Esophagus (tissue), 2 donors: ENCODE measurements around the gene IRS2. TPM values are rescaled to one million over a fixed set of nuclear protein-coding genes. Genes with fewer than 3 reads are reported as not detected.
"Not testable (repeated sequence)": the region's sequence is repeated elsewhere in the genome, so short reads cannot be mapped to it uniquely, and the experiment has no call there.

Experiments
- H3K27ac ChIP-seq, 2 donors: one replicate each; pipeline ENCODE4 v1.5.1; 2013; ENCODE audit warnings: low read depth in 2 of 2, mild to moderate bottlenecking in 2 of 2, inconsistent platforms in 1 of 2, low read length in 1 of 2, moderate library complexity in 1 of 2
- H3K27me3 ChIP-seq, 2 donors: one replicate each; pipeline ENCODE4 v1.6.1; 2013; ENCODE audit warnings: low read length in 2 of 2, control low read depth in 1 of 2, mild to moderate bottlenecking in 1 of 2; ENCODE audit not compliant: insufficient read depth in 2 of 2, control insufficient read depth in 1 of 2
- H3K36me3 ChIP-seq, 2 donors: one replicate each; pipeline ENCODE4 v1.6.1; 2013; ENCODE audit warnings: low read length in 1 of 2; ENCODE audit not compliant: control insufficient read depth in 2 of 2, insufficient read depth in 2 of 2
- H3K4me1 ChIP-seq, 2 donors: one replicate each; pipeline ENCODE4 v1.6.1; 2013; ENCODE audit warnings: low read length in 1 of 2; ENCODE audit not compliant: control insufficient read depth in 2 of 2, insufficient read depth in 2 of 2
- H3K4me3 ChIP-seq, 2 donors: one replicate each; pipeline ENCODE4 v1.5.1; 2013; ENCODE audit warnings: low read length in 2 of 2, mild to moderate bottlenecking in 2 of 2, low read depth in 1 of 2, moderate library complexity in 1 of 2
- H3K9me3 ChIP-seq, 2 donors: one replicate each; pipeline ENCODE4 v1.6.1; 2013; ENCODE audit warnings: mild to moderate bottlenecking in 2 of 2, low read depth in 1 of 2, low read length in 1 of 2, moderate library complexity in 1 of 2; ENCODE audit not compliant: control insufficient read depth in 2 of 2, insufficient read depth in 1 of 2
- WGBS, 2 donors: extraction: QIAGEN DNeasy Blood & Tissue Kit; methylation state at CpG; one replicate each; pipeline ENCODE4 v1.1.7; 2013; 5-methylcytosine and 5-hydroxymethylcytosine counted together
- polyA plus RNA-seq, 2 donors: library from polyadenylated mRNA; stranded (reverse); fragments of 200-250 nt; gene quantifications; one replicate each; pipeline ENCODE4 v1.2.3, GENCODE V29; 2013
- donor health status: healthy with polysubstance abuse.
- donor health status: Bipolar disorder and iron deficiency.

The IRS2 gene
- polyA plus RNA-seq = 1 to 10 TPM; 1.6 to 2.6 TPM

- peak within 1 kb of the TSS; percentile 91 for H3K27ac ChIP-seq
- WGBS, 2 donors = 1 to 2% methylated on average over 51 to 98 of the region's 98 CpGs
- H3K4me1 ChIP-seq = peaks cover 3 to 20% of the 10 kb centered on the region in 2 donors
- H3K36me3 ChIP-seq = peaks cover 0 to 25% of the 10 kb centered on the region in 2 donors
- H3K27me3 ChIP-seq = no peaks in the 10 kb centered on the region
- peaks cover 0 to 4% of the 10 kb centered on the region in 2 donors for H3K9me3 ChIP-seq
- peak within 1 kb of the TSS; percentile 69 to 81 for H3K4me3 ChIP-seq
Measured at GRCh38 chr13:109786457-109787134, at the start of gene IRS2. TSS of gene IRS2 (minus strand) at chr13:109786583. CDS start at chr13:109786053, 530 bp downstream.

- 78 to 82% methylated on average over 16 of the region's 16 CpGs for WGBS, 2 donors
- Histone ChIP-seq H3K4me3 (no peak overlapping the region), H3K27ac (no peak overlapping the region), H3K9me3 (no peaks in the 10 kb centered on the region), H3K4me1 (no peaks in the 10 kb centered on the region), H3K36me3 (no peaks in the 10 kb centered on the region), H3K27me3 (no peaks in the 10 kb centered on the region)
Measured at GRCh38 chr13:109834973-109835720, 48.8 kb upstream of the IRS2 start.

GRCh38 chr13:109833940-109834339, 47.6 kb upstream of the IRS2 start:
- WGBS, 2 donors = 92 to 93% methylated on average over 5 of the region's 5 CpGs
- no peaks in the 10 kb centered on the region for H3K4me1 ChIP-seq
- no peaks in the 10 kb centered on the region for H3K9me3 ChIP-seq
- H3K27me3 ChIP-seq = no peaks in the 10 kb centered on the region
- no peaks in the 10 kb centered on the region for H3K36me3 ChIP-seq
- no peak overlapping the region for H3K27ac ChIP-seq
- no peak overlapping the region for H3K4me3 ChIP-seq

DNA sequence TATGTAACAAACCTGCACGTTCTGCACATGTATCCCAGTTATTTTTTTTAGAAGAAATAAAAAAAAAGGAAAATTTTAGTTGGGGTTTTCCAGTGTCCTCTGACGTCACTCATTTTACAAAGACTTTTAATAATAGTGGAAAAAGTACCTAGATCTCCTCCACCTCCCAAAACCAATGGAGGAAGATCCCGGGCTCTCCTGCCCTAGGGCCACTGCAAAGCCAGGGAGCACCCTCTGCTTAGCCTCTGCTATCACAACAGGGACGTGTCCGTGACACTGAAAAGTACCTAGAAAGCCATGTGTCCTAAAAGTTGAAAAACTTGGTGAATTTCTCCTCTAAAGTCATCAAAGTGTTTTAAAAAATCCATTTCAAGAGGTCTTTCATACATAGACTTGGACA, 46.7 kb upstream of the IRS2 start:
- H3K27ac ChIP-seq = no peak overlapping the region
- no peaks in the 10 kb centered on the region for H3K27me3 ChIP-seq
- H3K4me3 ChIP-seq = no peak overlapping the region
- H3K36me3 ChIP-seq = no peaks in the 10 kb centered on the region
- H3K4me1 ChIP-seq = no peaks in the 10 kb centered on the region
- no peaks in the 10 kb centered on the region for H3K9me3 ChIP-seq
- WGBS, 2 donors = 77 to 80% methylated on average over 5 of the region's 5 CpGs

GRCh38 chr13:109828591-109829316, 42.4 kb upstream of the IRS2 start:
- H3K9me3 ChIP-seq, H3K4me3 ChIP-seq, H3K27ac ChIP-seq, H3K36me3 ChIP-seq, H3K4me1 ChIP-seq, H3K27me3 ChIP-seq: not testable (repeated sequence)
- WGBS, 2 donors = 86 to 88% methylated on average over 11 of the region's 11 CpGs

DNA sequence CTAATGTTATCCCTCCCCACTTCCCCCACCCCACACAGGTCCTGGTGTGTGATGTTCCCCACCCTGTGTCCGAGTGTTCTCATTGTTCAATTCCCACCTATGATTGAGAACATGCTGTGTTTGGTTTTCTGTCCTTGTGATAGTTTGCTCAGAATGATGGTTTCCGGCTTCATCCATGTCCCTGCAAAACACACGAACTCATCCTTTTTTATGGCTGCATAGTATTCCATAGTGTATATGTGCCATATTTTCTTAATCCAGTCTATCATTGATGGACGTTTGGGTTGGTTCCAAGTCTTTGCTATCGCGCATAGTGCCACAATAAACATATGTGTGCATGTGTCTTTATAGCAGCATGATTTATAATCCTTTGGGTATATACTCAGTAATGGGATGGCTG, 36.8 kb upstream of the IRS2 start:
- not testable (repeated sequence) for H3K27me3 ChIP-seq, H3K9me3 ChIP-seq, H3K4me1 ChIP-seq, H3K4me3 ChIP-seq, H3K36me3 ChIP-seq, H3K27ac ChIP-seq
- WGBS, 2 donors = 88 to 91% methylated on average over 6 of the region's 6 CpGs

DNA sequence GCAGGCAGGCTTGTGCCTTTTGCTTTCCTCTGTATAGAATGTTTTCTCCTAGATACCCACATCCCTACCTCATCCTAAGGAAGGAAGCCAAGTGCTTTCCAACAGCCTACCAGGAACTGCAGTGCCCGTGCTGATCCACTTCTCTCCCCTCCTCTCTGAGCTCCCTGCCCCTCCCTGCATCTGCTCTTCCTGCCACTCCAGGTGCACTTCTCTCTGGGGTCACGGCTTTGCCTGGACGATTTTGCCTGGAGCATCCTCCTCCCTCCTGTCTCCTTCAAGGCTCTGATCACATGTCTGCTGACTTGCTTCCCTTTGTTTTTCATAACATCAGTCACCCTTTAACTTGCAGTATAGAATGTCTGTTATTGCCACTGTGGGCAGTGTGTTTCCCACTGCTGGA, 34.7 kb upstream of the IRS2 start:
- Histone ChIP-seq H3K27ac (no peak overlapping the region), H3K4me3 (no peak overlapping the region), H3K27me3 (no peaks in the 10 kb centered on the region), H3K36me3 (no peaks in the 10 kb centered on the region), H3K9me3 (no peaks in the 10 kb centered on the region), H3K4me1 (no peaks in the 10 kb centered on the region)
- WGBS, 2 donors = 23 to 39% methylated on average over 3 of the region's 3 CpGs

DNA sequence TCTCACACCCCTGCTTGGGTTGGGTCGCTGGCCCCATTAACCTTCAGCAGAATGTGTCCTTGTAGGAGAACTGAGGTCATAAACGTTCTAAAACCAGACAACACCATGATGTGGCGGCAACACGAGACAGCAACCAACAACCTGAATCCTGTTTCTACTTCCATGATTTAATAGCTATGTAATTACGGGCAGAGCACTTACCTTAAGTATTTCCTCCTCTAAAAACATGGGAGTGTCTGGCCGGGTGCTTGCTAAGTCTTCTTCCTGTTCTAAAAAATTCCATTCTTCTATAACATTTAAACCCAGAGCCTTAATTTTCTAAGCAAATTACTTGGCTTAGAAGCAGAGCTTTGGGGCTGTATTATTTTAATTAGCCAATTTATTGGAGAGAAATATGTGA, 33.5 kb upstream of the IRS2 start:
- H3K27me3 ChIP-seq = no peaks in the 10 kb centered on the region
- H3K27ac ChIP-seq = no peak overlapping the region
- H3K4me1 ChIP-seq = no peaks in the 10 kb centered on the region
- no peaks in the 10 kb centered on the region for H3K36me3 ChIP-seq
- no peaks in the 10 kb centered on the region for H3K9me3 ChIP-seq
- WGBS, 2 donors = 70 to 80% methylated on average over 6 of the region's 6 CpGs
- no peak overlapping the region for H3K4me3 ChIP-seq

GRCh38 chr13:109818886-109819285, 32.5 kb upstream of the IRS2 start:
- no peaks in the 10 kb centered on the region for H3K4me1 ChIP-seq
- H3K36me3 ChIP-seq = no peaks in the 10 kb centered on the region
- no peak overlapping the region for H3K27ac ChIP-seq
- H3K4me3 ChIP-seq = no peak overlapping the region
- no peaks in the 10 kb centered on the region for H3K27me3 ChIP-seq
- WGBS, 2 donors = 71 to 78% methylated on average over 5 of the region's 5 CpGs
- no peaks in the 10 kb centered on the region for H3K9me3 ChIP-seq
